ENCODE data around the gene S100PBP.

GRCh38 chr1:32811265-32811664 is 6.2 kb upstream of the S100PBP start:
- TF ChIP-seq HDGF (IDR thresholded peaks at IDR 0.05; ENCODE audit: borderline replicate concordance), result no peak
- TF ChIP-seq SP1 (IDR thresholded peaks at IDR 0.05), result no peak
- no peak for TF ChIP-seq FOXM1 (IDR thresholded peaks at IDR 0.05; ENCODE audit: borderline replicate concordance)
- no peak for TF ChIP-seq FOXK2 (IDR thresholded peaks at IDR 0.05)
- TF ChIP-seq, protein P1, sequence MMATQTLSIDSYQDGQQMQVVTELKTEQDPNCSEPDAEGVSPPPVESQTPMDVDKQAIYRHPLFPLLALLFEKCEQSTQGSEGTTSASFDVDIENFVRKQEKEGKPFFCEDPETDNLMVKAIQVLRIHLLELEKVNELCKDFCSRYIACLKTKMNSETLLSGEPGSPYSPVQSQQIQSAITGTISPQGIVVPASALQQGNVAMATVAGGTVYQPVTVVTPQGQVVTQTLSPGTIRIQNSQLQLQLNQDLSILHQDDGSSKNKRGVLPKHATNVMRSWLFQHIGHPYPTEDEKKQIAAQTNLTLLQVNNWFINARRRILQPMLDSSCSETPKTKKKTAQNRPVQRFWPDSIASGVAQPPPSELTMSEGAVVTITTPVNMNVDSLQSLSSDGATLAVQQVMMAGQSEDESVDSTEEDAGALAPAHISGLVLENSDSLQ (IDR thresholded peaks at IDR 0.05), result no peak
- TF ChIP-seq ZNF384 (IDR thresholded peaks at IDR 0.05), result no peak
- TF ChIP-seq L3MBTL2 (conservative IDR thresholded peaks at IDR 0.05), result no peak
- TF ChIP-seq SUZ12 (IDR thresholded peaks at IDR 0.05), result no peak
- TF ChIP-seq TARDBP (IDR thresholded peaks at IDR 0.05), result no peak
